OCI-M1 (cell line): ENCODE results near the gene UQCR11.

Experiments
- DNase-seq: peaks from one replicate; lab custom pipeline; 2025; lab: John Stamatoyannopoulos, UW

UQCR11 gene

DNA sequence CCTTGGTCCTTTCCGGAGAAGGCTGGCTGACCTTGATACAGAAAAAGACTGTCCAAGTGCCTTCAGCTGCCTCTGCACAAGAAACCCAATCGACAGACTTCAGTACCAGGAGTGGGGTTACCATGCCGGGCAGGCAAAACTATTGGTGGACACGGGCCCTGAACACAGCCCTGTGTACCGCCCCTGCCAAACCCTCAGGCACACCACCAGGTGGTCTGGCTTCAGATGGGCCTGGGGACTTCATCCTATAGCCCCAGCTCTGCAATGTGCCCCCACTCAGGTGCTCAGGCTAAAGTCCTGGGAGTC is 29.6 kb upstream of the UQCR11 start:
- DNase-seq = no peak

DNA sequence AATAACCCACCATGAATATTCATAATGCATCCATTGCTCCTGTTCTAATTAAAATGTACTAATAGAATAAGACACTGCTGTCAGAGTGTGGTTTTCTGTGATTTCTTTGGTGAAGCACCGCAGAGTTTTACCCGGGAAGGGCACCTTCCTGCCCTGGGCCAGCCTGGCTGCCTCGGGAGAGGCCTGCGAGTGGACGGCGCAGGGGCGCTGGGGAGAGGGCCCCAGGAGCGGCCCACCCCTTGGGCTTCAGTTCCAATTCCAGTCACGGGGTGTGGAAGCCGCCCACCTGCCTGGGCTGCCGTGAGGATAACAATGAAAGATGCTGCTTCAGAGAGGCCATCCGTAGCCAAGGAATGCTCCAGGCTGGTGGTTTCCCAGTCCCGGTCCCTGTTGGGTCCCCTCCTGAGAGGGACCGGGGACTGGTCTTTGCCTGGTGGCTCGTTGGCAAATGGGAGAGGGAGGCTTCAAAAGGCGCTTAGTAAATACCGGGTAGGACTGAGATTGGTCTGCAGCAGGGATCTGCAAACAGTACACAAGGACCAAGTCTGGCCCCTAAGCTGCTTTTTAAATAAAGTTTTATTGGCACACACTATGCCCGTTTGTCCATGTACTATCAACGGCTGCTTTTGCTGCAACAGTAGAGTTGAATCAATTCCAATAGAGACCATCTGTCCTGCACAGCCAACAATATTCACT is 29.1 kb upstream of the UQCR11 start:
- DNase-seq = no peak

DNA sequence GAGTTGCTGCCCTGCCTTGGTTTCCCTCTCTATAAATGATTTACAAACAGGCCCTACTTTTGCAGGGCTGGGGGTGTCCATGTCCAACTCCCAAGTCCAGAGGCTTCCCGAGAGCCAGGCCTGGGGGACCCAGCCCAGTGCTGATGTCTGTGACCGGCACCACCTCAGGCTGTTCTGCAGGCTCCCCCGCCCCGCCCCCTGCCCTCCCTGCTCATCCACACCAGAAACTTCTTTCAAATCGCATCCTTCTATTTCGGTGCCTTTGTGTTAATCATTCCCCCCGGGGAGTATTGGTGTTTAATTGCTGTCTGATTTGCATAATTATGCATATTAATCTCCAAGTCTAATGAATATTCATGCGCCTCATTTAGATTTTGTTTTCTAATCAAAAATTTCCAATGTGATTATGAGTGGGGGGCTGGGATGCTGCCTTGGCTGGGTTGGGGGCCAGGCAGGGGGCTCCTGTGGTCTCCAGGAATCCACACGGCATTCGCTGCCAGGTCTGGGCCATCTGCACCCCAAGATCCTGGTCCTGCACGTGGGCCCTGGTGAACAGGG is 28.1 kb upstream of the UQCR11 start:
- no peak for DNase-seq

- DNase-seq = peak; percentile 64
Measured at GRCh38 chr19:1632462-1633268, 27.4 kb upstream of the UQCR11 start.

GRCh38 chr19:1631557-1632100 is 26.4 kb upstream of the UQCR11 start:
- no peak for DNase-seq

- DNase-seq = no peak
Measured at GRCh38 chr19:1630811-1631210, 25.5 kb upstream of the UQCR11 start.

DNA sequence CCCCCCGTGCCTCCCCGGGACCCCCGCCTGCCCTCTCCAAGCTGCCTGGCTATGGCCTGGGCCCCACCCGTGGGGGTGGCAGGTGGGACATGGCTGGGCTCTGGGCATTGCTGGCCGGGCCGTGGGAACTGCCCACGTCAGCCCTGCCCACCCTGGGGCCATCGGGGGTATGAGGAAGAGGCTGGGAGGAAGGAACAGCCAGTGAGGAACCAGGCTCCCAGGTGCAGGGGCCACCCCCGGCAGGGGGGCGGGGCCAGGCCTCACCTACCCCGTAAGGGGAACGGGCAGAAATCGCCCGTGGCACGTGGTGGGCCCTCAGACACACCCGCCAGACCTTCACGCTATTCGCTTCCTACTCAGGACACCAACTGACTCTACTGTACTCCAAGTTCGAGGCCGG is 24.8 kb upstream of the UQCR11 start:
- DNase-seq = no peak

- no peak for DNase-seq
Measured at GRCh38 chr19:1629256-1629808, 24.1 kb upstream of the UQCR11 start.

DNA sequence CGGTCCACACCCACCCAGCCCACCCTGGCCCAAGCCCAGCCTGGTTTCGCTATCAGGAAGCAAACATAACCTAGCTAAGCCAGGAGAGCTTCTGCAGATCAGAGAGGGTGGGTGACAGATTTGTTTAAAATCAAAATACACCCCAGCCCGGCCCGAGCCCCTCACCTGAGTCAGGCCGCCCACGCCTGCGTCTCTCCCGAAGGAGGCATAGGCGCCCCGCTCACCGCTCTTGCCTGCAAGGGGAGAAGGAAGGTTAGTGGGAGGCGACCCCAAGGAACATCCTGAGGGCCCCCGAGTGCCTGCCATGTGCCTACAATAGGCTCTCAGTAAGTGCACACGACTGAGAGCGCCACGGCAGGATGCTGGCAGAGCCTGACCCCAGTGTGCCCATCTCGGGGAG is 21.9 kb upstream of the UQCR11 start:
- DNase-seq = no peak

DNA sequence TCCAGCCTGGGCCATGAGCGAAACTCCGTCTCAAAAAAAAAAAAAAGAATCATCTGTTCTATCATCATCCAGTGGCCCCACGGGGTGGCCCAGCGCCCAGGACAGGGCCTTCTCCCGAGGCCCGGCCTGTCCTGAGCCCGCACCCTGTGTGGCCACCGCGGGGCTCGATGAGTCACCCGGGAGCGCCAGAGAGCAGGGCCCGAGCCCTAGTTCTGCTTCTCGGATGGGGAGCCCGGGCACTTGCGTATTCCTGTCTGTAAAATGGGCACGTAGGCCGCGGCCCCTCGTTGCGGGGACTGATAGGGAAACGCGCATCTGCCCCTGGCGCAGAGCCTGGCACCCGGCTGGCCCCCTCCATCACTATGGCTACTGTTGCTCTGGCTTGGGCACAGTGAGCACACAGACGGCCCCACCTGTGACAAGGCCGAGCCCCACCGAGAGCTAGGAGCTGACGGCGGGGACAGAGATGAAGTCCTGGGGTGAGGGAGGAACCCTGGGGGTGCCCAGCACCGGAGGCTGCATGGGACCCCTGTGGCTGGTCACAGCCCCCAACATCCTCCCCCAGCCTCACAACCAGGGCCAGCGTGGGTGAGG is 21.3 kb upstream of the UQCR11 start:
- no peak for DNase-seq

DNA sequence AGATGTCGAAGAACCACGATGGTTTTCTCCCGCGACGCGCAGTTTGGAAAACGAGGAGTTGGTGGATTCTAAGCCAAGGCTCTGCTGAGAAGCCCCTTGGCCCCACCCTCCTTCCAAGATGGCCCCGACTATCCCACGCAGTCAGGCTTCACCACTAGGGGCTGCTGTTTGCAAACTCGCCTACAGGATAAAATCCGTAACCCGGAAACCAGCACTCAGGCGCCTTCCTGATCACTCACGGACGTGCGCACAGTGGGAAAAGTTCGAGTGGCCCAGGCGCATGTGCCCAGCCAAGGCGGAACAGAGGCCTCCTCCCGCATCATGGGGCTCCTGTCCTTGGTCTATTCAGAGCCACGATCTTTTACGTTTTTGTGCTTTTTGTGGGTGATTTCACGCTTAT is 19.2 kb upstream of the UQCR11 start:
- peak; percentile 14 for DNase-seq

- DNase-seq = no peak
Measured at GRCh38 chr19:1622541-1622940, 17.3 kb upstream of the UQCR11 start.

GRCh38 chr19:1622007-1622406 is 16.7 kb upstream of the UQCR11 start:
- DNase-seq = no peak

DNA sequence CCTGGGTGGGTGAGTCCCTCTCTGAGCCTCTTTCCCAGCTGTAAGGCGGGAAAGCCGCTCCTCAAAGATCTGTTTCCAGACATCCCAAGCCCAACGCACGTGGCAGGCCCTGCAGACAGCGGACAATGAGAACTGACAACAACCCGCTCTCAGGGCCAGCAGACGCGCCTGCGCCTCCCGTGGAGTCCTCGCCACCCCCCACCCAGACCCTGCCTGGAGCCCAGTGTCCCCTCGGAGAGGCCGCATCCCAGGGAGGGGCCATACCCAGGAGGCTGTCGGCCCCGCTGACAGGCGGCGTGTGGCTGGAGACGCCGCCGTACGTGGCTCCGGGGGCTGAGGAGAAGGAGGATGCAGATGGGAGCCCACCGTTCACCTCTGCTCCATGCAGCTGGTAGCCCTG is 16.3 kb upstream of the UQCR11 start:
- no peak for DNase-seq

- DNase-seq = no peak
Measured at GRCh38 chr19:1621021-1621420, 15.8 kb upstream of the UQCR11 start.

DNA sequence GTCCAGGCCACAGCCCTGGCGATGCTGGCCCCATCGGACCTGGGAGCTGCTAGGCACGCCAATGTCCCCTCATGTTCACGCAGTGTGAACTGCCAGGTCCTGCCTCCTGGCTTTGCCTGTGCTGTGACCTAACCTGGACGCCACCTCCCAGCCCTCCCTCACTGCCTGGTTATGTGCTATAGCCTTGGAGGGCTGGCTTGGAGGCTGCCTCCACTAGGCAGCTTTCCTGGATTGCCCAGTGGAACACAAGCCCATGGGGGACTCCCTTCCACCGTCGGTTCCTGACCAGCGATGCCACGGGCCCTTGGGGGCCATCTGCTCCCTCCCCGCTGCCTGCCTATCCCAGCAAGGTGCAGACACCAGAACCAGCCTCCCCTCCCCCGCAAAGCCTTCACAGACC is 15.2 kb upstream of the UQCR11 start:
- DNase-seq = no peak

DNA sequence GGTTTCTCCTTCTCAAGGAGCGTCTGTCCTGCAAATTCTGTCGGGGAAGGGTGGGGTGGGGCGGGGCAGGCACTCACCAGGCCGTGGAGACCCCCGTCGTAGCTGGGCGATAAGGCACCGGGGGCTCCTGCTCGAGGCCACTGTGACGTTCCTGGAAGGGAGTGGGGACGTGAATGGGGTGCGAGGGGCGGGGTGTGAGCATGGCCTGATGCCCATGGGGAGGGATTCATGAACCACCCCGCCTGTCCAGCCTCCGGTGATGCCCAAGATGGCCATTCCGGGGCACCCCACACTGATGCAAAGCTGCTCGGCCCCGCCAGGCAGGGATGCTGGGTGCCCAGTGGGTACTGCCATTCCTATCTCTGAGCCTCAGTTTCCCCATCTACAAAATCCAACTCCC is 14.4 kb upstream of the UQCR11 start:
- DNase-seq = no peak

DNA sequence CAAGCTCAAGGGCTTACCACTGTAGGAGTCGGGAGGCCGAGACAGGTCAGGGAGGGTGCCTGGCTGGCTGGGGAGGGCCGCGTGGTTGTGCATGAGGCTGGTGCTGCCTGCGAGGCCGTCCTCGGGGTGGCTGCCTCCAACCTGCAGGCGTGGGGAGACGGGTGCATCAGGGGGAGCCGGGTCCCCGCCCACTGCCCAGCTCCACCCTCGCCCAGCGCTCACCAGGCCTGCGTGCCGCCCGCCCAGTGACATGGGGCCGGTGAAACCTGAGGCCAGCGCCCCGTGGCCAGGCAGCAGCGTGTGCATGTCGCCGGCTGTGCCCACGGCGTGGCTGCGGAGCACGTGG is 13.8 kb upstream of the UQCR11 start:
- DNase-seq = no peak

DNA sequence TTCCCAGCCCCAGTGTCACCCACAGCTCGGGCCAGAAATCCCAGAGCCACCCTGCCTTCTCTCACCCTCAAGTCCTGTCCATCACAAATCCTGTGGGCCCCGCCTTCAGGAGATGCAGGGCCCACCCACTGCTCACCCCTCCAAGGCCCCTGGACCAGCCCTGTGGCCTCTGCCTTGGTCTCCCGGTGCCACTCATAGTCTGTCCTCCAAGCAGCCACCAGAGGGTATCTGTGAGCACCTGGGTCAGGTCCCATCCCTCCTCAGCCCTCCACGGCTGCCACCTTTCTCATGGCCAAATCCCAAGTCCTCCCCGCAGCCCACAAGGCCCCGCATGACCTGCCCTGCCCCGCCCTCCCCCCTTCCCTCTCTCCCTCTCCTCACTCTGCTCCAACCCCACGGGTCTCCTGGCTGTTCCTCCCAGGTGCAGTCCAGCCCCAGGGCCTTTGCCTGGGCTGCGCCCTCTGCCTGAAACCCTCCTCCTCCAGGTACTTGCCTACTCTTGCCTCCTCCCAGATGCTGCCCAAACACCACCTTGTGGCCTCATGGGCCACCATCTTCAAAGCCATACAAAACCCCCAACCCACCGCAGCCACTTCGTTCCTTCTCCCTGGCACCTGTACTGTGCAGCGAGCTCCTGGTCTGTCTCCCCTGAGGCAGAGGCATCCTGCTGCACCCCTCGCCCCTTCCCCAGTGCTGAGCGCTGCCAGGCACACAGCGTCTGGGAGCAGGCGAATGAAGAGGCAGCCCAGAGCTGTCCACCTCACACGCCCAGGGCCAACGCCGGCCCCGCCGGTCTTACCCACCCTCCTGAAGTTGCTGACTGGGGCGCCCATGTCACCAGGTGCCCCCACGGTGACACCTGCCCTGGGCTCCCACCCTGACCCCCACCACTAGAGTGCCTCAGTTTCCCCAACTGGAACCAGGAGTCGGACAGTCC is 13.2 kb upstream of the UQCR11 start:
- DNase-seq = peak; percentile 14

DNA sequence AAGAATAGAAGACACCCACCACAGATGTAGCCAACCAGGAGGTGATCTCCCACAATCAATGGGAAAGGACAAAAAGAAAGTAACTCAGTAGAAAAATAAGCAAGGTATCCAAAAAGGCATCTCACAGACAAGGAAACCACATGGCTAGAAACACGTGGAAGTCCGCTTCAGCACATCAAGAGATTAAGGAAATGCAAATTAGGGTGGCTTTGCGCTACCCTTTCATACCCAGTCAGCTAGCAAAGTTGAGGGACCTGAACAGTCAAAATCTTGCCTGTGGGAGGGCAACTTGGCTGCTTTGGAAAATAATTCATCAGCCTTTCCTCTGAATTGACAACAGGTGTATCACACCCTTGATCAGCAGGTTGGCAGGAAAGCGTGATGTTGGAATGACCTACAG is 11.6 kb upstream of the UQCR11 start:
- no peak for DNase-seq

DNA sequence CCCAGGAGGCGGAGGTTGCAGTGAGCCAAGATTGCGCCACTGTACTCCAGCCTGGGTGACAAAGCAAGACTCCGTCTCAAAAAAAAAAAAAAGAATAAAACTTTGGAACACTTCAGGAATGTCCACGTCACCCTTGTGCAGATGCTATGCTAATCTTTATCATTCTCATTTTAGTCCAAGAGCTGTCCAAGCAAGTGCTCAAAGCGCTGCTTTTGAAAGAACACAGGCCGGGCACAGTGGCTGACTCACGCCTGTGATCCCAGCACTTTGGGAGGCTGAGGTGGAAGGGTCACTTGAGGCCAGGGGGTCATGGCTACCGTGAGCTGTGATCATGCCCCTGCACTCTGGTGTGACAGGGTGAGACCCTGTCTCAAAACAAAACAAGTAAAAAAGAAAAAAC is 11.1 kb upstream of the UQCR11 start:
- no peak for DNase-seq
